Measurements from ENCODE around the gene IFTAP.
"Not testable (repeated sequence)": the region's sequence is repeated elsewhere in the genome, so short reads cannot be mapped to it uniquely, and the experiment has no call there.

Gene IFTAP

GRCh38 chr11:36594316-36594989, at the start of gene IFTAP:
Gene IFTAP, plus strand, starts transcription at chr11:36594502. Its CDS starts 15,602 bp downstream, at chr11:36610104.
- DNase-seq (ENCODE audit: low spot score) = peak; percentile 96

- peak; percentile 14 for DNase-seq (ENCODE audit: low spot score)
Observed at GRCh38 chr11:36550385-36551115, 43.8 kb upstream of the IFTAP start.

GRCh38 chr11:36557390-36557789, 36.9 kb upstream of the IFTAP start:
- not testable (repeated sequence) for DNase-seq (ENCODE audit: low spot score)

GRCh38 chr11:36557991-36558390, 36.3 kb upstream of the IFTAP start:
- DNase-seq (ENCODE audit: low spot score) = no peak

GRCh38 chr11:36558571-36559413, 35.5 kb upstream of the IFTAP start:
- no peak for DNase-seq (ENCODE audit: low spot score)

GRCh38 chr11:36564376-36565030, 29.8 kb upstream of the IFTAP start:
- DNase-seq (ENCODE audit: low spot score) = peak; percentile 61

- DNase-seq (ENCODE audit: low spot score) = no peak
Observed at GRCh38 chr11:36565031-36565610, 29.2 kb upstream of the IFTAP start.

GRCh38 chr11:36566407-36567053, 27.8 kb upstream of the IFTAP start:
- DNase-seq (ENCODE audit: low spot score) = no peak

- DNase-seq (ENCODE audit: low spot score) = no peak
Observed at GRCh38 chr11:36567694-36568093, 26.6 kb upstream of the IFTAP start, which contains the start of gene RAG1. Gene RAG1, plus strand, starts transcription at chr11:36568007. Its CDS starts 5,298 bp downstream, at chr11:36573305.

GRCh38 chr11:36569095-36569494, 25.2 kb upstream of the IFTAP start:
- no peak for DNase-seq (ENCODE audit: low spot score)

GRCh38 chr11:36574486-36574885, 19.8 kb upstream of the IFTAP start:
- no peak for DNase-seq (ENCODE audit: low spot score)

GRCh38 chr11:36577373-36577772, 16.9 kb upstream of the IFTAP start:
- DNase-seq (ENCODE audit: low spot score) = no peak

- DNase-seq (ENCODE audit: low spot score) = peak; percentile 17
Observed at GRCh38 chr11:36577859-36578258, 16.4 kb upstream of the IFTAP start.

GRCh38 chr11:36578458-36578857, 15.8 kb upstream of the IFTAP start:
- no peak for DNase-seq (ENCODE audit: low spot score)

GRCh38 chr11:36581536-36581935, 12.8 kb upstream of the IFTAP start:
- DNase-seq (ENCODE audit: low spot score) = no peak

GRCh38 chr11:36583667-36584066, 10.6 kb upstream of the IFTAP start:
- DNase-seq (ENCODE audit: low spot score) = no peak

- no peak for DNase-seq (ENCODE audit: low spot score)
Observed at GRCh38 chr11:36586543-36586942, 7.8 kb upstream of the IFTAP start.

- DNase-seq (ENCODE audit: low spot score) = no peak
Observed at GRCh38 chr11:36588099-36588498, 6.2 kb upstream of the IFTAP start.

- no peak for DNase-seq (ENCODE audit: low spot score)
Observed at GRCh38 chr11:36590513-36590912, 3.8 kb upstream of the IFTAP start.

- no peak for DNase-seq (ENCODE audit: low spot score)
Observed at GRCh38 chr11:36591433-36591832, 2.9 kb upstream of the IFTAP start.

- no peak for DNase-seq (ENCODE audit: low spot score)
Observed at GRCh38 chr11:36596880-36597279, 2.6 kb downstream of the IFTAP start.

All from SW480 (cell line).